CD1c-positive myeloid dendritic cell (primary cell): ENCODE data around the gene POLR1D.
A peak's percentile ranks its signal among the peaks of the same experiment; 100 is the strongest.

Experiments
- DNase-seq: peaks from one replicate; pipeline ENCODE4 v3.0.0-alpha.2; 2016; ENCODE audit errors: extremely low spot score

Gene POLR1D, protein sequence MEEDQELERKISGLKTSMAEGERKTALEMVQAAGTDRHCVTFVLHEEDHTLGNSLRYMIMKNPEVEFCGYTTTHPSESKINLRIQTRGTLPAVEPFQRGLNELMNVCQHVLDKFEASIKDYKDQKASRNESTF

DNA sequence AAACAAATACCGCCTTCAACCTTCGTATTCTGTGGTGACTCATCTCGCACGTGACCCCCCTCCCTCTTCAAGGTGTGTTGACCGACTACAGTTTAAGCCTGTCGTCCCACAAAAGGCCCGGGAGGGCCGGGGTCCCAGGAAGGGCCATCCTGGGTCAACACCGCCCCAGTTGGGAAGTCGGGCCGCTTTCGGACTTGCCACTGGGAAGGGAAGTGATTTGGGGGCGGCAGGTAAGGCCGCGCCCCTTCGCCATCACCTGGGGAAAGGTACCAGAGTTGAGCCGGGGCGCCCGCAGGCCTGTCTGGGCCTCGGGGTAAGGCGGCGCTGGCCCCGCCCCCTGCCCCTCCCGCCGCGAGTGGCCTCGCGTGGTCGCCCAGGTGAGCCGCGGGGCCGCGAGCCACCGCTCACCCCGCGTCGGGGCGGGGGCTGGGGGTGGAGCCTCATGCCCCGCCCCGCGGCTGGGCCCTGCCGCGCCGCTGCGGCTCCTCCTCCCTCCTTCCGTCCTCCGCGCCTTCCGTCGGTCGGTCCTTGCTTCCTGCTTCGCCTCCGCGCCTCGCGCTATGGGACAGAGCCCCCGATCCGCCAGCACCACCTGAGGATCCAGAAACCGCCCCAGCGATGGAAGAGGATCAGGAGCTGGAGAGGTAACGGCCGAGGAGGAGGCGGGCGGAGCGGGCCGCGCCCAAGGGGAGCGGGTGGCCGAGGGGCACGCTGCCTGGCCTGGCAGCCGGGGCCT is at the start of gene POLR1D:
Gene POLR1D (plus strand): TSS at position 527 of the 736 bp plus-strand sequence. CDS start 92 bp downstream, at position 619.
- DNase-seq: peak; percentile 87

DNA sequence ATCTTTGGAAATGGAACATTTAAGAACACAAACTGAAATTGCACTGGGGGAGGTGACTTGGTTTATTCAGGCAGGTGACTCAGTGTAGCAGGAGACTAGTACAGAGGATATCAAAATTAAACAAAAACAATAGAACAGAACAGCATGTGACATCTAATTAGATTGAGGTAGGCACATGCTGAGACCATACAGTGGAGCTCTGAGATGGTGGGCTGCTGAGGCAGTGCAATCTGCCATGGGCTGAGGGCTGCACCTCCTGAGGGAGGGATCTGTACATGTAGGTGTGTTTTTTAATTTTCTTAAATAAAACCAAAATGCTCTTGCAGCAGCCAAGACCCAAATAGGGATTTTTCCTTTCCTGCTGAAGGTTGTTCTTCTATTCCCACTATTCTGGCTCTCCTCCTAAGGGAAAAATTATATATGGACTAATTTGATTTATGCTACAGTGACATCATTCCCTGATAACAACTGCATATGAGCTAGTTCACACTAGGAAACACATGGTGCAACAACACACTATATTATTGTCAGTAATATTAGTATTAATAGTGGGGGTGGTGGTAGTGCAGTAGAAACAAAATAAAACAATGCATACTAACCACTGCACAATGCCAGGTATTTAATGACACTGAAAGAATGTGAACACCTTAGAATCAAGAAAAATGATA is 49.3 kb upstream of the POLR1D start:
- no peak for DNase-seq

DNA sequence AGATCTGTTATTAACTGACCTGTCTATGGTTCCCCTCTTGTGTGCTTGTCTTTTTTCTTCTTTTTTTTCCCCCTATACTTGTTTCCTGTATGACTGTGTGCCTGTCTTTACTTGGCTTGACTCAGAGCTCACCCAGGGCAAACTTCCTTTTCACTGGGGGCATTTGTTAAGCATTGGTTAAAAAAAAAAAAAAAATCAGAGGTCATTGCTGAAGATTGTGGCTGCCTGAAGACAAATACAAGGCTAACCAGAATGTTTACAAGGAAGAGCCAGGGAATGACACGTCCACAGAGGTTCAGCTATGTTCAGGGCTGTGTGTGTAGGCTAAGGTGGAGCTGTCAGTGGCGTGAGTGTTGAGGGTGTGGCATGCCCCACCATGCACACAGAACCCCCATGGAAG is 48.4 kb upstream of the POLR1D start:
- DNase-seq: no peak

DNA sequence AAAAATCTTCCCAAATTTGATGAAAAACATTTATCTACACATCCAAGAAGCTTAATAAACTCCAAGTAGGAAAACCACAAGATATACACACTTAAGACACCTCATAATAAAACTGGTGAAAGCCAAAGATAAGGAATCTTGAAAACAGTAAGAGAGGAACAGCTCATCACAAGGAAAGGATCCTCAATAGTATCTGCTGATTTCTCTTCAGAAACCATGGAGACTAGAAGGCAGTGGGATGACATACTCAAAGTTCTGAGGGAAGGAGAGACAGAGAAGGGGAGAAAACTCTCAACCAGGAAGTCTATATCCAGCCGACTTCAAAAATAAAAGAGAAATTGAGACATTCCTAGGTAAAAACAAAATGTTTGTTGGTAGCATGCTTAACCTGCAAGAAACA is 47.0 kb upstream of the POLR1D start:
- DNase-seq: no peak

DNA sequence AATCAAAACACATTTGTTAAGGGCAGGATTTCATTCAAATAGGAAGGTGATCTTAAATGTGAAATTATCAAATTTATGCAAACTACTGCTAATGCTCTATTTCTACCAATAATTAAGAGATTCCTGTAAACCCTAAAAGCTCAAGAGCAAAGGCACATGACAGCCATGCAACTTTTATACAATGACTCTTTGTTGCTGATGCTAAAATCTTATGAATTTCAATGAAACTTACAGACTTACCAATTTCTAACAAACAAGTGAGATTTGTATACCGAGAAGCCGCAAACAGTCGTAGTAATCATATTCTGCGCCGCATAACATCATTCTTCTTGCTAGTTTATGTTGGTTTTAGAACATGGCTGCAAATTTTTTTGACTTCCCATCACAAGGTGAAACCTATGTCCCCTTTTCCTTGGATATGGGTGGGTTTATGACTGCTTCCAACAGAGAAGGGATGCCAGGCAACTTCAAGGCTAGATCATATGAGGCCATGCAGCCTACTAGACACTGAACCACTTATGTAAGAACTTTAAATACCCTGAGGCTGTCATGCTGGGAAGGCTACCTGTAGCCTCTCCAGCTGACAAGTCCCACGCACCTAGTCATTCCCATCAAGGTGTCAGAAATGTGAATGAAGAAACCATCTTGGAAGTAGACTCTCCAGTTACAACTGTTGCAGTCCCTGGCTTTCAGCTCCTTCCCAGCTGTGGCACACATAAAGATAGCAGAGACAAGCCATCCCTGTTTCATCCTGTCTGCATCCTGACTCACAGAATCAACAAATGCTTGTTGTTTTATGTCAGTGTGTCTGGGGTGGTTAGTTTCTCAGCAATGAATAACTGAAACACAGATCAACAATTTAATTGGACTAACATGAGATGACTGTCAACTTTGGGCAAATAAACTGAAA is 43.3 kb upstream of the POLR1D start:
- no peak for DNase-seq

DNA sequence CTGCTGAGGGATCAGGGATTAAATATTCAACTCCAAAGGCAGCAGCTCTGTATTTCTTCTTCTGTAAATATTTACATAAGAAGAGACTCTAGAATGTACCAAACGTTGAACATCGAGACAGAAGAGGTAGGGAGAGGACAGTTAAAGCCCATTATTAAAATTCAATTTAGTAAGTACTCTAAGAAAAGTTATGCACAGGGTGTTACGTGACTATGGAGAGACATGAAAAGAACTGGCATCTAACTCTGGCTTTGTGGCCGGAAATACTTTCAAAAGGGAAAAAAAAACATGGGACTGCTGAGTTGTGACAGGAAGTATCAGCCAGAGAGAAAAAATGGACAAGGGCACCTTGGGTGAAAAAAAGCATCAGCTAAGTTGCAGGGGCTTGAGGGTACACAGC is 38.0 kb upstream of the POLR1D start:
- no peak for DNase-seq

DNA sequence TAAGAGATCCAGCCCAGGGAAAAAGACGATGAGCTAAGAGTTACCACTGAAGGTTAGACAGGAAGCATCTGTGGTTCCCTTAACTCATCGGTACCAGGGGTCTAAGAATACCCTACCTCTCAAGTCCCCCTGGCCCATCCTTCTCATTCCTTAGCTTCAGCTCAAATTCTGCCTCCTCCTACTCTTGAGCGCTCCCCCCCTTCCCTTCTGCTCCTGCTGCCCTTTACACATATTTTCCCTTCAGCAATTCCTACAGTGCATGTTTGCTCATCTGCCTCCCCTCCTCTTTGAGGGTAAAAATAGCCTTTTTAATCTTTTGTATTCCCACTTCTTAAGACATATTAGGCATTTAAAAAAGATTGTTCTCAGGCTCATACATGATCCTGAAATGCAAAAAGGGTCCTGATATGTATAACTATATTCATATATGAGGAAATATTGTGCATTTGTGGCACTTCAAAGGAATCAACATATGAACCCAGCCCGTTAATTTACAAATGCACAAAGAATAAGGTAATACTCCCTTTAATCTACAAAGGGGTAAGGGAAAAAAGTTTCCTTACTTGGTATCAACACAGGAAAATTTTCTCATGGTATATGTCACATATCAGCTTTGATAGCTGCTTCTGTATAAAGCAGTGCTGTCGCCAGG is 34.5 kb upstream of the POLR1D start:
- DNase-seq: no peak

DNA sequence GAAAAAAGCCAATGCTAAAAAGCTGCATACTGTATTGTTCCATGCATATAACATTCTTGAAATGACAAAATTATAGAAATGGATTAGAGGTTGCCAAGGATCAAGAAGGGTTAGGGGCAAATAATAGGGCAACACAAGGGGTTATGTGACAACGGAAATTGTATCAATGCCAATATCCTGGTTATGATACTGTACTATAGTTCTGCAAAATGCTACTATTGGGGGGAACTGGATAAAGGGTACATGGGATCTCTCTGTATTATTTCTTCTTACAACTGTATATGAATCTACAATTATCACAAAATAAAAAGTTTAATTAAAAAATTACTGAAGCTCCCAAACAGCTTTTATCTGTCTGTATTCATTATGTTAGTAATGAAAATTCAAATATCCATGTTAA is 33.3 kb upstream of the POLR1D start:
- no peak for DNase-seq

DNA sequence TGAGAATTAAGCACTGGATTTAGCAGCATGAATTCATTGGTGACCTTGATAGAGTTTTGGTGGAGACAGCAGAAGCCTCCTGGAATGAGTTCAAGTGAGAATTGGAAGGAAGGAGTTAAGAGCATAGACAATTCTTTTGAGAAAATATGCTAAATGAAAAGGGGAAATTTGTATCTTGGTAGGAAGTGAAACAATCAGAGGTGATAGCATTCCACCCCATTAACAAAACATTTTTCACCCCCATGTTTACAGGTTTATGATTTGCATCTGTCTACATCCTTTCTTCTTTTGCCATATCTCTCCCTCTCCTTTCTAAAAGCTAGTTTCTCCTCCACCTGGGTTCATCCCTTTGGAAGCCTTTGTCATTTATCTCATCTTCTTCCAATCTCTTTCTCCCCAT is 28.8 kb upstream of the POLR1D start:
- DNase-seq: no peak

DNA sequence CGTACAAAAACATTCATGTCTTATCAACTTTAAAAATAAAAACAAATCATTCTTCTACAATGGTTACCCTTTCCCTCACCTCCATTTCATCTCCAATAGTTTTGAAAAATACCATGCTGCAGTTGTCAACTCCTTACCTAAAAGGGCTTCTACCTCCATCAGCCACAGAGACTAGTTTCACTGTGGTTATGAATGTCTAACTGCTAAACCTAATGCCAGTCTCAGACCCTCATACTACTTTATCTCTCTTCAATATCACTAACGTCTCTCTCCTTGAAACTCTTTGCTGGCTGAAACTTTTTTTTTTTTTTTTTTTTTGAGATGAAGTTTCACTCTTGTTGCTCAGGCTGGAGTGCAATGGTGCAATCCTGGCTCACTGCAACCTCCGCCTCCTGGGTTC is 28.4 kb upstream of the POLR1D start:
- DNase-seq: no peak

DNA sequence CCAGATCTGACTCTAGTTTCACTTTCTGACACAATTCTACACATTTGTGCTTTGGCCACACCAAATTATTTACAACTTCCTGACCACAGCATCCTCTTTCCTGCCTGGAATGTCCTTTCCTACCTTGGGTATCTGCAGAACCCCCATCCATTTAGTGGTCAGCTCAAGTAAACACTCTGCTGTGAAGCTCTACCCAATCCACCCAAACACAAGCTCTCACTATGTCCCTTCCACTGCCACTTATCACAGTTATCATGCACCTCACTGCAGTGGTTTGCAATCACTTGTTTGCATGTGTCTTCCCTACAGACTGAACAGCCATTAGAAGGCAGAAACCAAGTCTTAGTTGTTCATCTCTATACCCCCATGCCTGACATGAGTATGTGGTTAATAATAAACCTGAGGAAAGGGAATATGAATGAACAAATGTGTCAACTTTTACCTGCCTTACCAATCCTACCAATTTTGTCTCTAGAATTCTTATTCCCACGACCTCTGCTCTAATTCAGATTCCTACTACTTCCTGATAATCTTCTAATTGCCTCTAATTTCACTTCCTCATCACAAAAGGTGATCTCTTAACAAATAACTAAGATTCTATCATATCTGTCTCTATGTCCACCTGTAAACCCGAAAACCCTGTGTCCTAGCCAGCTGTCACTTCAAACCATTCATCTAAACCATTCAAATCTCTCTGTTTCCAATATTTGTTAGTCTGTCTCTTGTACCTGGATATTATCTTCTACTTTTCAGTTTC is 26.5 kb upstream of the POLR1D start:
- DNase-seq: no peak

DNA sequence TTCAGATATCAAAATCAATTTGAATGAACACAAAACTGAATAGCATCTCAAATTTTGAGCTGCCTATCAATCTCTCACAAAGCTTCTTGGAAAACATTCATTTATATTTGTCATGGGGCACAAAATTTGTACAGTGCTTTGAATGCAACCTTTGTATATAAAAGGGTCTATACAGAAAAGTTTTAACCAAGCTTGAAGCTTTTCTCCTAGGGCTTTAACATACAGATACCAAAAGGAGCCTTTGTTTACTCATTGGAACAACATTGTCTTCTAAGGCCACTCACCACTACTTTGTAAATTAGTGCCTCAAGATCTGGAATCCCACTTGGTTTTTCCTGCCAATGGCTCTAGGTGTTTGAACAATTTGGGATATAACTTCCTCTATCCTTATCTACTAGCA is 22.6 kb upstream of the POLR1D start:
- DNase-seq: no peak

DNA sequence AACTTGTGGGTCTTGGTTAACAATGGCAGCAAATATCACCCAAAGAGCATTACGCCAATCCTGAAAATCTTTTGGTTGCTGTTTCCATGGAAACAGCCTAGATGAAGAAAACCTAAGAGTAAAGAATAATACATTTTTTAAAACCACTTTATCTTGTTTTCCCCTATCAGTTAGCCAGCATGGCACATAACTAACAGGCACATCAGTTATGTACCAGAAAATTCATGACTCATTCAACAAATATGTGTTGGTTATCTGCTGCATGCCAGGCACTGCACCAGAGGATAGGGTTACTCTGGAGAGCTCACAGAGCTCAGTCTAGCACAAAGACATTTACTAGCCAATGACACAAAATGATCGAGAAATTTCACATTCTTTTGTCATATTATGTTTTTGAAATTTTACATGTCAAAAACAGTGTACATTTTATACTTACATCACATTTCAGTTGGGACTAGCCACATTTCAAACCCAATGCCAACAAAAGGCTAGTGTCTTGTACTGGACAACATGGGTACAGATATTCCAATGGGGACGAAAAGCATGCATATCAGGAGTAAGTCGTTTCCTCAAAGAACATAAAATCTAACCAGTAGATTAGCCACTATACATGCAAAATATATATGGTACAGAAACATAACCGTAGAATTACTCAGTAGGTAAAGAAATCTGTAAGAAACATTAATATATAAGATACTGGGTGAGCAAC is 21.7 kb upstream of the POLR1D start:
- no peak for DNase-seq

DNA sequence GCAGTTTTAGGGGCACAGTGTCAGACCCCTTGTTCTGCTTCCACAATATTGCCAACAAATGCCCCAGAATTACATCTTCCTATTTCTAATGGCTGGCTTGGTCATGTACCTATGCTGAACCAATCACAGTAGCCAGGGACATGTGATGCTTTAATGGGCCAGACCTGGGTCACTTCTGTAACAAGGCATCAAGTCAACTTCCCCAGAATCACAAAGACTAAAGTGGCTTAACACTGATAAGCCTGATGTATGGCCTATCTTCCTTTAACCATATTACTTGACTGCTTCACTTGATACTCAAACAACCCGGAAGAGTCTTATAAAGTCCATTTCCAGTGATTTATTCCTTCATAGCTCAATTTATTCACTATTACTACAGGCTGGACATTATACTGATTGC is 21.0 kb upstream of the POLR1D start:
- no peak for DNase-seq

DNA sequence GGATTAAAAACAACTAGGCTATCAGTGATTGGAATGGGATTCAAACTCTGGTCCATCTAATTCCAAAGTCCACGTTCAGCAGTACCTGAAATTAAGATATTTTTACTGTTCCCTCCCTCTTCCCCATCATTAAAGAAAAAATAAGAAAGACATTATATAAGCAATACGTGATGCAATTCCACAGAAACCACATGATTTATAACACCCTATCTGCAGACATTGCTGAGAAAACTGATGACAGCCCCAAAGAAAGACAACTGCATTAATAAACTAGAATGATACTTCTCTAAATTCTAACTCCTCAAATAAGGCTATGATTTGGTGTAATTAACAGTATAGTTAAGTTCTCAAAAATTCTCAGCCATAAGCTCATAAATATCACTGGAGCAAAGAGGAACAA is 20.5 kb upstream of the POLR1D start:
- DNase-seq: no peak

DNA sequence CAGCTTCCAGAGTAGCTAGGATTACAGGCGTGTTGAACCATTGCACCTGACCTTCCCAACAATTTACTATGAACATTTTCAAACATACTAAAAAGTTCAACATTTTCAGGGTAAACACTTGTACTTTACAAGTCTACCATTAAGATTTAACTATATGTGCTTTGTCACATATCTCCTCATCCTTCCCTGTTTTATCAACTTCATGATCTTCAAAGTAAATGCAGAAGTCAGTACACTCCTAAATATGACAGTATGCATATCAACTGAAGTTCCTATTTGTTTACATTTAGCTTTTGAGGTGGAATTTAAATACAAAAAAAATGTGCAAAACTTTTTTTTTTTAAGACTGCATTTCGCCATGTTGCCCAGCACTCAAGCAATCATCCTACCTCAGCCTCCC is 19.9 kb upstream of the POLR1D start:
- DNase-seq: no peak

DNA sequence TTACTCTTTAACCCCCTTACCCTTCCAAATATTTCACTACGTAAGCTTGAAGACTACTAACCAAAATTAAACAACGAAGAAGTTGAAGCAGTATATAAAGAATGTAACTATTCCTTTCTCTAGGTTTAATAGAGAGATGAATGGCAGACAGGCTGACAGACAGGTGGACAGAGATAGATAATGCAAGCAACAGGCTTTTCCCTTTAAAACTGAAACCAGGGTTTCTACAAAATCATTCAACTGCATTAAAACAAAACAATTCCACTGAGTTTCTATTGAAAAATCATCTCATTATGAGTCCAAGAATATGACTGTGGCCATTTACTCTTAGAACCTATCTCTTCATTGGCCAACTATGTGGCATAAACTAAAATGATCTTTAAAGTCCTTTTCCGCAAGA is 16.6 kb upstream of the POLR1D start:
- no peak for DNase-seq

DNA sequence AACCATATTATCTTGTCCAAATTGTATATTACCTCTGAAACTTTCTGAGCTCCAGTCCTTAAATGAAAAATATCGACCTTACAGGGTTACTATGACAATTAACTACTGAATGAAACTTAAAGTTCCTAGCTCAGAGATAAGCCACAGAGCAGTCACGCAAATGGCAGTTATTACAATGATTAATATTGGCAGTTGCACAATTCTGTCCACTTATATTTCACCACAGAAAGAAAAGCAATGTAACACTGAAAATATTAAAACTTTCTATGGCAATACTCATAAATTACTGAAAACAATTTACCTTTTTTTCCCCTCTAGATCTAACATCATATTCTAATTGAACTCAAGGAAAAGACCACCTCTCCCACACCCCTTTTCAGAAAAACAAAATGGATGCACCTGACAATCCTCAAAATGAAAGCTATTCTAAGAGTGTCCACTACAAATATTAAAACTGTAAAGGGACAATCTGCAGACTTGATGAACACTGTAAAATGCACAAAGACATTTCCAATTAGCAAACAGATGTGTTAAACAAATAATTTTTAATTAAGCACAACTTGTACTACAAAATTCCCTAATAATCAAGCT is 16.0 kb upstream of the POLR1D start:
- DNase-seq: no peak

DNA sequence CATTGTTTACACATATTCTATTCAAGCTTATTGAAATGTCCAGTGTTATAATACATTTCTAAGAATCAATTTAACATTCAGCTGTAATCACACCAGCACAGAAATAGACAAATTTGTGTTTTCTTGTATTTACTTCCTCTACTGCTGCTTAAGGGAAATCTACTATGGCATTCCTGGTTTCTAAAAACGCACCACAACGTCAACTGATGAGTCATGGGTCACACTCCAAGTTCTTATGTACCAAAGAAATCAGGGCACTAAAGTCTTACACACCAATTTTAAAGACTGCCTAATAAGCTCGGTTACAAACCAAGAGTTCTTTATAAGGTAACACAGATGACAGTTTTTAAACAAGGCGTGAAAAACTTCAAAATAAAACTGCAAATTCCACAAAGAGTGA is 14.6 kb upstream of the POLR1D start:
- peak; percentile 25 for DNase-seq

DNA sequence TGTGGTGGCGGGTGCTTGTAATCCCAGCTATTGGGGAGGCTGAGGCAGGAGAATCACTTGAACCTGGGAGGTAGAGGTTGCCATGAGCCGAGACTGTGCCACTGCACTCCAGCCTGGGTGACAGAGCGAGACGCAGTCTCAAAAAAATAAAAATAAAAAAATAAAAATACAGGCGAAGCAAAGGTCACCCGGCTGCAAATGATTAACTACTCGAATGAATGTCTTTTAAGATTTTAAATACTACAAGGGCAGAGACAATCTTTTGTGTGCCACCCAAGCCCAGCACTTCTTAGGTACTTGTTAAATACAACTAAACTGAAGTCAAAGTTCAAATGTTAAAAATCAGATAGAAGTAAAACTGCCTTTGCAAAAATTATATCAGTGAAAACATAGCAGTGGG is 8.1 kb upstream of the POLR1D start:
- no peak for DNase-seq
